ENCODE results near the gene NOL4L.

NOL4L gene

DNA sequence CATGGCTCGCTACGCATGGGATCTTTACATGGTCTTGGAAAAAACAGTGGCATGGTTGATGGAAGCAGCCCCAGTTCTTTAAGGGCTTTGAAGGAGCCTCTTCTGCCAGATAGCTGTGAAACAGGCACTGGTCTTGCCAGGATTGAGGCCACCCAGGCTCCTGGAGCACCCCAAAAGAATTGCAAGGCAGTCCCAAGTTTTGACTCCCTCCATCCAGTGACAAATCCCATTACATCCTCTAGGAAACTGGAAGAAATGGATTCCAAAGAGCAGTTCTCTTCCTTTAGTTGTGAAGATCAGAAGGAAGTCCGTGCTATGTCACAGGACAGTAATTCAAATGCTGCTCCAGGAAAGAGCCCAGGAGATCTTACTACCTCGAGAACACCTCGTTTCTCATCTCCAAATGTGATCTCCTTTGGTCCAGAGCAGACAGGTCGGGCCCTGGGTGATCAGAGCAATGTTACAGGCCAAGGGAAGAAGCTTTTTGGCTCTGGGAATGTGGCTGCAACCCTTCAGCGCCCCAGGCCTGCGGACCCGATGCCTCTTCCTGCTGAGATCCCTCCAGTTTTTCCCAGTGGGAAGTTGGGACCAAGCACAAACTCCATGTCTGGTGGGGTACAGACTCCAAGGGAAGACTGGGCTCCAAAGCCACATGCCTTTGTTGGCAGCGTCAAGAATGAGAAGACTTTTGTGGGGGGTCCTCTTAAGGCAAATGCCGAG lies 148.8 kb downstream of the NOL4L start:
- ATAC-seq: no peak
- TF ChIP-seq TCF4 (CRISPR knock-in tag; IDR thresholded peaks at IDR 0.05; ENCODE audit: borderline replicate concordance) (no peak), BACH2 (CRISPR knock-in tag; IDR thresholded peaks at IDR 0.05; ENCODE audit: borderline replicate concordance) (no peak), ZNF70 (CRISPR knock-in tag; IDR thresholded peaks at IDR 0.05) (no peak), ZC3H10 (CRISPR knock-in tag; IDR thresholded peaks at IDR 0.05) (no peak), GLIS3 (CRISPR knock-in tag; IDR thresholded peaks at IDR 0.05) (no peak), ESRRG (CRISPR knock-in tag; IDR thresholded peaks at IDR 0.05) (no peak), RARB (CRISPR knock-in tag; IDR thresholded peaks at IDR 0.05) (no peak), ARNTL (CRISPR knock-in tag; IDR thresholded peaks at IDR 0.05; ENCODE audit: borderline replicate concordance, low read depth) (no peak), PPARA (CRISPR knock-in tag; IDR thresholded peaks at IDR 0.05; ENCODE audit: borderline replicate concordance) (no peak), OSR1 (CRISPR knock-in tag; IDR thresholded peaks at IDR 0.05) (no peak), TOX (CRISPR knock-in tag; IDR thresholded peaks at IDR 0.05; ENCODE audit: borderline replicate concordance) (no peak), SNAI2 (CRISPR knock-in tag; IDR thresholded peaks at IDR 0.05) (no peak), ISL1 (CRISPR knock-in tag; IDR thresholded peaks at IDR 0.05) (no peak), CSDC2 (CRISPR knock-in tag; IDR thresholded peaks at IDR 0.05) (no peak)
- TF ChIP-seq, protein P1, sequence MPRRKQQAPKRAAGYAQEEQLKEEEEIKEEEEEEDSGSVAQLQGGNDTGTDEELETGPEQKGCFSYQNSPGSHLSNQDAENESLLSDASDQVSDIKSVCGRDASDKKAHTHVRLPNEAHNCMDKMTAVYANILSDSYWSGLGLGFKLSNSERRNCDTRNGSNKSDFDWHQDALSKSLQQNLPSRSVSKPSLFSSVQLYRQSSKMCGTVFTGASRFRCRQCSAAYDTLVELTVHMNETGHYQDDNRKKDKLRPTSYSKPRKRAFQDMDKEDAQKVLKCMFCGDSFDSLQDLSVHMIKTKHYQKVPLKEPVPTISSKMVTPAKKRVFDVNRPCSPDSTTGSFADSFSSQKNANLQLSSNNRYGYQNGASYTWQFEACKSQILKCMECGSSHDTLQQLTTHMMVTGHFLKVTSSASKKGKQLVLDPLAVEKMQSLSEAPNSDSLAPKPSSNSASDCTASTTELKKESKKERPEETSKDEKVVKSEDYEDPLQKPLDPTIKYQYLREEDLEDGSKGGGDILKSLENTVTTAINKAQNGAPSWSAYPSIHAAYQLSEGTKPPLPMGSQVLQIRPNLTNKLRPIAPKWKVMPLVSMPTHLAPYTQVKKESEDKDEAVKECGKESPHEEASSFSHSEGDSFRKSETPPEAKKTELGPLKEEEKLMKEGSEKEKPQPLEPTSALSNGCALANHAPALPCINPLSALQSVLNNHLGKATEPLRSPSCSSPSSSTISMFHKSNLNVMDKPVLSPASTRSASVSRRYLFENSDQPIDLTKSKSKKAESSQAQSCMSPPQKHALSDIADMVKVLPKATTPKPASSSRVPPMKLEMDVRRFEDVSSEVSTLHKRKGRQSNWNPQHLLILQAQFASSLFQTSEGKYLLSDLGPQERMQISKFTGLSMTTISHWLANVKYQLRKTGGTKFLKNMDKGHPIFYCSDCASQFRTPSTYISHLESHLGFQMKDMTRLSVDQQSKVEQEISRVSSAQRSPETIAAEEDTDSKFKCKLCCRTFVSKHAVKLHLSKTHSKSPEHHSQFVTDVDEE (CRISPR knock-in tag; IDR thresholded peaks at IDR 0.05): no peak
- TF ChIP-seq, protein P2, sequence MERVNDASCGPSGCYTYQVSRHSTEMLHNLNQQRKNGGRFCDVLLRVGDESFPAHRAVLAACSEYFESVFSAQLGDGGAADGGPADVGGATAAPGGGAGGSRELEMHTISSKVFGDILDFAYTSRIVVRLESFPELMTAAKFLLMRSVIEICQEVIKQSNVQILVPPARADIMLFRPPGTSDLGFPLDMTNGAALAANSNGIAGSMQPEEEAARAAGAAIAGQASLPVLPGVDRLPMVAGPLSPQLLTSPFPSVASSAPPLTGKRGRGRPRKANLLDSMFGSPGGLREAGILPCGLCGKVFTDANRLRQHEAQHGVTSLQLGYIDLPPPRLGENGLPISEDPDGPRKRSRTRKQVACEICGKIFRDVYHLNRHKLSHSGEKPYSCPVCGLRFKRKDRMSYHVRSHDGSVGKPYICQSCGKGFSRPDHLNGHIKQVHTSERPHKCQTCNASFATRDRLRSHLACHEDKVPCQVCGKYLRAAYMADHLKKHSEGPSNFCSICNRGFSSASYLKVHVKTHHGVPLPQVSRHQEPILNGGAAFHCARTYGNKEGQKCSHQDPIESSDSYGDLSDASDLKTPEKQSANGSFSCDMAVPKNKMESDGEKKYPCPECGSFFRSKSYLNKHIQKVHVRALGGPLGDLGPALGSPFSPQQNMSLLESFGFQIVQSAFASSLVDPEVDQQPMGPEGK (CRISPR knock-in tag; IDR thresholded peaks at IDR 0.05; ENCODE audit: borderline replicate concordance): no peak
- TF ChIP-seq, protein P3, sequence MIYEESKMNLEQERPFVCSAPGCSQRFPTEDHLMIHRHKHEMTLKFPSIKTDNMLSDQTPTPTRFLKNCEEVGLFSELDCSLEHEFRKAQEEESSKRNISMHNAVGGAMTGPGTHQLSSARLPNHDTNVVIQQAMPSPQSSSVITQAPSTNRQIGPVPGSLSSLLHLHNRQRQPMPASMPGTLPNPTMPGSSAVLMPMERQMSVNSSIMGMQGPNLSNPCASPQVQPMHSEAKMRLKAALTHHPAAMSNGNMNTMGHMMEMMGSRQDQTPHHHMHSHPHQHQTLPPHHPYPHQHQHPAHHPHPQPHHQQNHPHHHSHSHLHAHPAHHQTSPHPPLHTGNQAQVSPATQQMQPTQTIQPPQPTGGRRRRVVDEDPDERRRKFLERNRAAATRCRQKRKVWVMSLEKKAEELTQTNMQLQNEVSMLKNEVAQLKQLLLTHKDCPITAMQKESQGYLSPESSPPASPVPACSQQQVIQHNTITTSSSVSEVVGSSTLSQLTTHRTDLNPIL (CRISPR knock-in tag; IDR thresholded peaks at IDR 0.05; ENCODE audit: low read depth): no peak

DNA sequence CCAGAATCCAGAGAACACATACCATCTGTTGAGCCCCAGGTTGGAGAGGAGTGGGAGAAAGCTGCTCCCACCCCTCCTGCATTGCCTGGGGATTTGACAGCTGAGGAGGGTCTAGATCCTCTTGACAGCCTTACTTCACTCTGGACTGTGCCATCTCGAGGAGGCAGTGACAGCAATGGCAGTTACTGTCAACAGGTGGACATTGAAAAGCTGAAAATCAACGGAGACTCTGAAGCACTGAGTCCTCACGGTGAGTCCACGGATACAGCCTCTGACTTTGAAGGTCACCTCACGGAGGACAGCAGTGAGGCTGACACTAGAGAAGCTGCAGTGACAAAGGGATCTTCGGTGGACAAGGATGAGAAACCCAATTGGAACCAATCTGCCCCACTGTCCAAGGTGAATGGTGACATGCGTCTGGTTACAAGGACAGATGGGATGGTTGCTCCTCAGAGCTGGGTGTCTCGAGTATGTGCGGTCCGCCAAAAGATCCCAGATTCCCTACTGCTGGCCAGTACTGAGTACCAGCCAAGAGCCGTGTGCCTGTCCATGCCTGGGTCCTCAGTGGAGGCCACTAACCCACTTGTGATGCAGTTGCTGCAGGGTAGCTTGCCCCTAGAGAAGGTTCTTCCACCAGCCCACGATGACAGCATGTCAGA lies 149.6 kb downstream of the NOL4L start:
- ATAC-seq: no peak
- TF ChIP-seq BACH2 (CRISPR knock-in tag; IDR thresholded peaks at IDR 0.05; ENCODE audit: borderline replicate concordance): no peak
- no peak for TF ChIP-seq SNAI2 (CRISPR knock-in tag; IDR thresholded peaks at IDR 0.05)
- TF ChIP-seq ZNF565 (CRISPR knock-in tag; conservative IDR thresholded peaks at IDR 0.05; ENCODE audit: low read depth): no peak
- TF ChIP-seq, protein P4, sequence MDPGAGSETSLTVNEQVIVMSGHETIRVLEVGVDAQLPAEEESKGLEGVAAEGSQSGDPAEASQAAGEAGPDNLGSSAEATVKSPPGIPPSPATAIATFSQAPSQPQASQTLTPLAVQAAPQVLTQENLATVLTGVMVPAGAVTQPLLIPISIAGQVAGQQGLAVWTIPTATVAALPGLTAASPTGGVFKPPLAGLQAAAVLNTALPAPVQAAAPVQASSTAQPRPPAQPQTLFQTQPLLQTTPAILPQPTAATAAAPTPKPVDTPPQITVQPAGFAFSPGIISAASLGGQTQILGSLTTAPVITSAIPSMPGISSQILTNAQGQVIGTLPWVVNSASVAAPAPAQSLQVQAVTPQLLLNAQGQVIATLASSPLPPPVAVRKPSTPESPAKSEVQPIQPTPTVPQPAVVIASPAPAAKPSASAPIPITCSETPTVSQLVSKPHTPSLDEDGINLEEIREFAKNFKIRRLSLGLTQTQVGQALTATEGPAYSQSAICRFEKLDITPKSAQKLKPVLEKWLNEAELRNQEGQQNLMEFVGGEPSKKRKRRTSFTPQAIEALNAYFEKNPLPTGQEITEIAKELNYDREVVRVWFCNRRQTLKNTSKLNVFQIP (CRISPR knock-in tag; IDR thresholded peaks at IDR 0.05; ENCODE audit: borderline replicate concordance, low read depth): no peak
- TF ChIP-seq, protein P2 (CRISPR knock-in tag; IDR thresholded peaks at IDR 0.05; ENCODE audit: borderline replicate concordance): no peak

DNA sequence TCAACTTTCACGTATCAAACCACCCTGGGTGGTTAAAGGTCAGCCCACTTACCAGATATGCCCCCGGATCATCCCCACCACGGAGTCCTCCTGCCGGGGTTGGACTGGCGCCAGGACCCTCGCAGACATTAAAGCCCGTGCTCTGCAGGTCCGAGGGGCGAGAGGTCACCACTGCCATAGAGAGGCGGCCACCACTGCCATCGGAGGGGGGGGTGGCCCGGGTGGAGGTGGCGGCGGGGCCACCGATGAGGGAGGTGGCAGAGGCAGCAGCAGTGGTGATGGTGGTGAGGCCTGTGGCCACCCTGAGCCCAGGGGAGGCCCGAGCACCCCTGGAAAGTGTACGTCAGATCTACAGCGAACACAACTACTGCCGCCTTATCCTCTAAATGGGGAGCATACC lies 150.7 kb downstream of the NOL4L start:
- TF ChIP-seq OSR1 (CRISPR knock-in tag; IDR thresholded peaks at IDR 0.05): no peak
- no peak for TF ChIP-seq ARNTL (CRISPR knock-in tag; IDR thresholded peaks at IDR 0.05; ENCODE audit: borderline replicate concordance, low read depth)
- TF ChIP-seq TOX (CRISPR knock-in tag; IDR thresholded peaks at IDR 0.05; ENCODE audit: borderline replicate concordance): no peak
- TF ChIP-seq, protein P5, sequence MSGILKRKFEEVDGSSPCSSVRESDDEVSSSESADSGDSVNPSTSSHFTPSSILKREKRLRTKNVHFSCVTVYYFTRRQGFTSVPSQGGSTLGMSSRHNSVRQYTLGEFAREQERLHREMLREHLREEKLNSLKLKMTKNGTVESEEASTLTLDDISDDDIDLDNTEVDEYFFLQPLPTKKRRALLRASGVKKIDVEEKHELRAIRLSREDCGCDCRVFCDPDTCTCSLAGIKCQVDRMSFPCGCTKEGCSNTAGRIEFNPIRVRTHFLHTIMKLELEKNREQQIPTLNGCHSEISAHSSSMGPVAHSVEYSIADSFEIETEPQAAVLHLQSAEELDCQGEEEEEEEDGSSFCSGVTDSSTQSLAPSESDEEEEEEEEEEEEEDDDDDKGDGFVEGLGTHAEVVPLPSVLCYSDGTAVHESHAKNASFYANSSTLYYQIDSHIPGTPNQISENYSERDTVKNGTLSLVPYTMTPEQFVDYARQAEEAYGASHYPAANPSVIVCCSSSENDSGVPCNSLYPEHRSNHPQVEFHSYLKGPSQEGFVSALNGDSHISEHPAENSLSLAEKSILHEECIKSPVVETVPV (CRISPR knock-in tag; IDR thresholded peaks at IDR 0.05): no peak
- no peak for TF ChIP-seq RARB (CRISPR knock-in tag; IDR thresholded peaks at IDR 0.05)
- TF ChIP-seq CSDC2 (CRISPR knock-in tag; IDR thresholded peaks at IDR 0.05): no peak
- TF ChIP-seq ZNF70 (CRISPR knock-in tag; IDR thresholded peaks at IDR 0.05): no peak
- no peak for TF ChIP-seq ZFP30 (CRISPR knock-in tag; IDR thresholded peaks at IDR 0.05)
- TF ChIP-seq, protein P4 (CRISPR knock-in tag; IDR thresholded peaks at IDR 0.05; ENCODE audit: borderline replicate concordance, low read depth): no peak
- no peak for TF ChIP-seq PPARA (CRISPR knock-in tag; IDR thresholded peaks at IDR 0.05; ENCODE audit: borderline replicate concordance)
- ATAC-seq: no peak

Measured in SK-N-SH treated with all-trans-retinoic acid at 6 μM for 48 hours (cell line).